HG03095 (cell line): ENCODE measurements around the gene LAMA1.
"Not testable (repeated sequence)": the region's sequence is repeated elsewhere in the genome, so short reads cannot be mapped to it uniquely, and the experiment has no call there.

Source experiments
- ATAC-seq: cut with Tn5 transposase; IDR thresholded peaks from one replicate; pipeline ENCODE4 v1.9.1; 2021; ENCODE audit warnings: moderate library complexity; ENCODE audit not compliant: unreplicated experiment

Gene LAMA1

GRCh38 chr18:7117390-7118355 is at the start of gene LAMA1:
Gene LAMA1 (minus strand): TSS chr18:7117797. CDS start chr18:7117720, 77 bp downstream.
- no peak for ATAC-seq

DNA sequence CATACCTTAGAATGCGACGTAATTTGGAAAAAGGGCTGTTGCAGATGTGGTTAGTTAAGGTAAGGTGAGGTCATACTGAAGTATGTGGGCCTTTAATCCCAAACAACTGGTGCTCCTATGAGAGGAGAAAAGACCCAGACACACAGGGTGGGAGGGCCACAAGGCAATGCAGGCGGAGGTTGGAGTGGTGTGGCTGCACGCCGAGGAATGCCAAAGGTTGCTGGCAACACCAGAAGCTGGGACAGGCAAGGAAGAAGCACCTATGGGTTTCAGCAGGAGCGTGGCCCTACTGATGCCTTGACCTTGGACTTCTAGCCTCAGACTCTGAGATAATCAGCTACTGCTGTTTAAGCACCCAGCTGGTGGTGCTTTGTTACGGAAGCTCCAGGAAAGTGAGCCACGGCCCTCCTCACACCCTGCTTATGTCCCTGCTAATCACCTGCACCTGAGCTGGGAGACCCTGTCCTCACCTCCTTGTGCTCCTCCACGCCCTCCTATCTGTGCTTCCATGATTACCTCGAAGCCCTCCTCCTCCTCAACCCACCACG is 48.3 kb upstream of the LAMA1 start:
- no peak for ATAC-seq

- no peak for ATAC-seq
Measured at GRCh38 chr18:7164323-7165004, 46.9 kb upstream of the LAMA1 start.

DNA sequence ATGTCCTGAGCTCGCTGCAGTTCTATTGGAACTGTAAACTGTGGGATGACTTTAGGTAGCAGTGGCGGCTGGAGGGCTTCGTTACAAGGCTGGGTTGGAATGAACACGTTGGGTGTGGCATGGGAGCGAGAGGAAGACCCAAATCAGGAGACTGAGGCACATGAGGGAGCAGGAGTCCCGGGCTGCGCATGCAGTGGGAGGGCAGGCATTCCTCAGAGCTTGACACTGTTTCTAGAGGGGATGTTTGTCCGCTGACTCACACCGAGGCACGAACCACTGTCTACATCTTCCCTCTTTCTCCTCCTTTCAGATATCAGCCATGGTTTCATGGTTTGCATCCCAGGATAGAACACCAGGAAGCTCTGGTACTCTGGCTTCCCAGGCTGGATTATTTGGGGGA is 40.6 kb upstream of the LAMA1 start:
- no peak for ATAC-seq

GRCh38 chr18:7157760-7158159 is 40.2 kb upstream of the LAMA1 start:
- ATAC-seq = no peak

GRCh38 chr18:7155887-7156286 is 38.3 kb upstream of the LAMA1 start:
- no peak for ATAC-seq

DNA sequence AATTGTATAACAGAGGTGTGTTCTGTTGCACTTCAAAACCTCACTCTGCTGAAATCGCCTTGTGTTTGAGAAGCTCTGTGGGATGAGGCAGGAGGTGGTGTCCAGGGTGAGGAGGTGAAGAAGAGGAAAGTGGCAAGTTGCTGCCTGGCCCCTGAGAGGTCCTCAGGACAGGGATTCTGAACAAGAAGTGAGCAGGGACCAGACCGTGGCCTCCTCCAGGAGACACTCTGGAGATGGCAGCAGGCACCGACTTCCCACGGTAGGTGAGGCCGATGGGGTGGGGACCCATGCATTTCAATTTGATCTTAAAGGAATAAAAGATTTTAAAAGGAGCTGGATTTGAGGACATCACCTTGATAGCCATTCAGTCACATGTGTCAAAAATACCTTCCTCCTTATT is 37.5 kb upstream of the LAMA1 start:
- no peak for ATAC-seq

DNA sequence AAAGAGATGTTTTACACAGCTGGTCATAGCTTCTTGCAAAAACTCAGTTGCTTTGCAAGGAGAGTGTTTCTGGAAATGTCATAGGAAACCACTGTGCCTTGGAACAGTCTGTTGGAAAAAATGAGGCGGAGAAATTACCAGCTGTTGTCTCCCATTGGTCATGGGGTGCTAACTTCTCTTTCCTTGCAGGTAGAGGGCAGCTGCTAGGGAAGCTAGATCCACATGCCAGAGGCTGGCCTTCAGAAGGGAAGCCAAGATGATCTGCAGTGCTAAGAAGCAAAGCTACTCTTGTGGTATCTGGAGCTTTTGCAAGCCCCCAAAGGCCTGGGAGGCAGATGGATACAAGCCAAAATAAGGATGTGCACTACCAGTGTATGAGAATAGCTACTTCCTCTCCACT is 34.8 kb upstream of the LAMA1 start:
- ATAC-seq = no peak

GRCh38 chr18:7147399-7147798 is 29.8 kb upstream of the LAMA1 start:
- no peak for ATAC-seq

DNA sequence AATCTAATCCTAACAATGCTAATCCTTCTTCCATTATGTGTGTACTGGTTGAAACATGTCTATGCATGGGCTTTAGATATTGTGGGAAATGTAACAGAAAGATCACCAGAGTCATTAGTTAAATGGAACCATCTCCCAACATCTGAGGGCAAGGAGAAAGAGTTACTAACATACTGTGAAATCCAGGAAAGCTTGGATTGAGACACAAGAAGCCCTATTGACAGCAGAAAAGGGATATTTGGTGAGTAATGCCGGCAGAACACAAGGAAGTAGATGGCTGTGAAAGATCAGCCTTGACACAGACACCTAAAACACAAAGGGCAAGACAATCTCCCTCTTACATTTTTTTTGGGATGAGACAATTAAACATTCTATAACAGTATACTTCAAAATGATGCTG is 28.5 kb upstream of the LAMA1 start:
- ATAC-seq = no peak

DNA sequence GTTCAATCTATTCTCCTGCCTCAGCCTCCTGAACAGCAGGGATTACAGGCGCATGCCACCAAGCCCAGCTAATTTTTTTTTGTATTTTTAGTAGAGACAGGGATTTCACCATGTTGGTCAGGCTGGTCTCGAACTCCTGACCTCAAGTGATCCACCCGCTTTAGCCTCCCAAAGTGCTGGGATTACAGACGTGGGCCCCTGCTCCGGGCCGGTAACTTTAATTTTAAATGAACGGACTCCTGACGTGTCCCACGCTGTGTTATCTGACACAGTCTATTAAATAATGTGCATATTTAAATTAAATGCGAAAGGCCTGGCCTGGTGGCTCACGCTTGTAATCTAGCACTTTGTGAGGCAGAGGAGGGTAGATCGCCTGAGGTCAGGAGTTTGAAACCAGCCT is 27.3 kb upstream of the LAMA1 start:
- ATAC-seq = not testable (repeated sequence)

GRCh38 chr18:7141287-7141686 is 23.7 kb upstream of the LAMA1 start:
- ATAC-seq = no peak

- ATAC-seq = no peak
Measured at GRCh38 chr18:7139409-7139808, 21.8 kb upstream of the LAMA1 start.

GRCh38 chr18:7133181-7133580 is 15.6 kb upstream of the LAMA1 start:
- no peak for ATAC-seq

DNA sequence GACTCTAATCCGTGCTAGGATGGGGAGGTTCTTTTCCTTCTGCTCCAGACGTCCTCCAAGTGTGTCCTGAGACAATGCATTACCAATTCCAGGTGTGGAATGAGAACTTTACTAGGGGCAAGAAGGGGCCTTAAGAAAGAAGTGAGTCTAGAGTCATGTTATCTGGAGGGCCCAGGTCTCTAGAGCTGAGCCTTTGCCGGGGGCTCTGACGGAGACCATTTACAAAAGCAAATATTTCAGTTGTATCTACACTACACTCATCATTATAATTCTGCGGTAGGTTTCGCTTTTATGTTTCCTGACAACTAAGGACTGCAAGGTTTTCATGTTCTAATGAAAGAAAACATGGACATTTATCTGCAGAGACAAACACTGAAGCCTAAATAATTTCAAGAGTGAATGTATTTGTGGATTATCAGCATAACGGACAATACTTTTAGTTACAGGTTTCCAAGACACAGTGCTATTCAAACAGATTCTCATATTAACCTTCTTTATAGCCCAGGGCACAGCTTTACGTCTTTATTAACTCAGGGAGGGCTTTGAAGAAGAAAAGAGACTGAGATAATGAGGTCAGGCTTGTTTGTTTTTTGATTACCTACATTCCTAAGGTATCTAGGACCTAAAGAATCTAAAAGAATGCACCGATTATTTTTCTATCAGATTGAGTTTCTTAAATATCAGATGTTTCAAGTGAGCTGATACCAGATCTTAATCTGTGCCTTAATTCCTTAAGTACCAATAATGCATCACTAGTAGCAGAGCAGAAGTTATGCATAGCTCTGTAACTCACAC is 15.0 kb upstream of the LAMA1 start:
- no peak for ATAC-seq

DNA sequence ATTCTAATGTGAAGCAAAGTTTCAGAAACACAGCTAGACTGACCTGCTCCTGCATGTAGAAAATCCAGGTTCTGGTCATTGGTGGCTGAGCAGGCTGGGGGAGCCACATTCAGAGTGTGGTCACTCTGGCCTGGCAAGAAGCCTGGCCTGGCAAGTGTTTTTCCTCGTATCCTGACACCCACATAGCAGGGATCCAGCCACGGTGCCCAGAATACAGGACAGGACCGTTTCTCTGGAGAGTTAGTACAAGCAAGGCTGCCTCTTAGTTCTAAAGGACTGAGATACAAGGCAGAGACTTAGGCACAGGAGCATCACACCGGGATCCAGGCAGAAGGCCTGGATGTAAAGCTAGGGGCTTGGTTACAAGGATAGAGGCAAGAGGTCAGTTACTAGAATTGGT is 4.8 kb upstream of the LAMA1 start:
- no peak for ATAC-seq

- no peak for ATAC-seq
Measured at GRCh38 chr18:7116792-7117389, 706 bp downstream of the LAMA1 start.

DNA sequence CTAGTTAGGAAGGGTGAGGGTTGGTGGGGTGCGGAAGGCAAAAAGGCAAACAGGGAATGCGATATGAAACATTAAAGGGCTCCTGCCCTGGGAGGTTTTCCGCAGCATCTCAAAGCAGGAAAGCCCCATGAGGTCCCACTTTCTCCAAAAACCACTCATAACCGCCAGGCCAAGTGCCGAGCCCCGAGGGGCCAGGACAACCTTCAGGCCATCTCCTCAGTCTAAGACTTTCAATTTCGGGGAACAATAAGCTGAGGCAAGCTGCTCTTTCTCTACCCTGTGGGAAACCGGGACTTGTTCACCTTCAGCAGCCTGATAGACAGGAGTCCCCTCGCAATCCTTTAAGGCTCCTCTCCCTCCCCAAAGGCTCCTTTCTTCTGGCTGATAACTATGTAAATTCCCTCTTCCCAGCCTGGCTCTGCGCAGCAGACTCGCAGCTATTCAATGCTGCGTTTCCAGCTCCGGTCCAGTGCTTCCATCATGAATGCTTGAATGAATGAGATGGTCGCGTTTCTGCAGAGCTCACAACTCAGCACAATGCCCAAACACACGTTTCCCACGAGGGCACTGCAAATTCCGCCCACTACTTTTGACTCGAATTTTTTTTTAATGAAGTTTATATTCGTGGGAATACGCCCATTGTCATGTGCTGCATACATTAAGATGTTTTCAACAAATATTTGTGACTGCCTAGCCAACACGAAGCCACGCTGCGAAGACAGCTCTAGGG is 1.4 kb downstream of the LAMA1 start:
- ATAC-seq = no peak

- ATAC-seq = no peak
Measured at GRCh38 chr18:7112936-7113335, 4.7 kb downstream of the LAMA1 start.

DNA sequence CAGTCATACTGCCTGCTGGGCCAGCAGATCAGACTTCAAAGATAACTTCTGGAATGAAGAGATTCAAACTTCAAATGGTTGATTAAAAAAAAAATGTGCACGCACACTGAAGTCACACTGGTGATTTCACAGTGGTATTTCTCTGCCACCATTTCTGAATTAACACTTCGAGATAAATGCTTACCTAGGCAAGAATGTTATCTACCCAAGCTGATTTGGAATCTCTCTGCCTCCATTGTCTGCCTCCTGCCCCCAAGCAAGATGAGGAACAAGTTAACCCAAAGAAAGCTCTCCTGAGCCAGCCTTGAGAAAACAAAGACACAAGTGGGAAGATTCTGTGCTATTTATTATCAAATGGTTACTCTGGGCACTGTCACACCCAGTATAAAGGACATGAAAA is 6.5 kb downstream of the LAMA1 start:
- no peak for ATAC-seq
